A673 (cell line): ENCODE results near the gene AKIRIN1. TPM values are rescaled to one million over a fixed set of nuclear protein-coding genes. Genes with fewer than 3 reads are reported as not detected.

Experiments
- BruUV-seq: library from RNA; stranded (reverse); fragments of 400-500 nt; replicated peaks from 2 replicates; lab custom pipeline; 2021; lab: Mats Ljungman, UMichigan
- CTCF ChIA-PET: fragments of 300-600 bp; sonication (Branson Sonifier 250); formaldehyde crosslinking; loops from one replicate; lab custom pipeline; 2022; ENCODE audit warnings: antibody characterized with exemption; lab: Charles Lee
- POLR2A ChIA-PET: fragments of 300-600 bp; sonication (Branson Sonifier 250); formaldehyde crosslinking; loops from one replicate; lab custom pipeline; 2022; ENCODE audit warnings: antibody characterized with exemption; ENCODE audit not compliant: low non-redundant PET; lab: Charles Lee
- DNase-seq: peaks from one replicate; pipeline ENCODE4 v3.0.0-alpha.2; 2015; ENCODE audit warnings: low spot score
- H3K27ac ChIP-seq: fragments of 200-600 bp; sonication (generic); 2 replicates; pipeline ENCODE4 v1.5.1; 2016; ENCODE audit warnings: mixed run types, low read depth, mild to moderate bottlenecking, mixed read lengths, antibody characterized with exemption, low read length; ENCODE audit not compliant: poor library complexity, severe bottlenecking
- H3K27me3 ChIP-seq: fragments of 200-600 bp; sonication (generic); replicated peaks from 2 replicates; pipeline ENCODE4 v1.6.1; 2017; ENCODE audit warnings: mixed run types, low read depth, mild to moderate bottlenecking, mixed read lengths, antibody characterized with exemption, low read length; ENCODE audit not compliant: insufficient read depth, poor library complexity
- H3K36me3 ChIP-seq: fragments of 200-600 bp; sonication (generic); 2 replicates; pipeline ENCODE4 v1.6.1; 2016; ENCODE audit warnings: mixed run types, mild to moderate bottlenecking, mixed read lengths, antibody characterized with exemption, low read length; ENCODE audit not compliant: insufficient read depth, poor library complexity, severe bottlenecking
- H3K4me1 ChIP-seq: fragments of 200-600 bp; sonication (generic); 2 replicates; pipeline ENCODE4 v1.6.1; 2017; ENCODE audit warnings: mixed run types, mild to moderate bottlenecking, mixed read lengths, antibody characterized with exemption, low read length; ENCODE audit not compliant: insufficient read depth, poor library complexity, severe bottlenecking
- H3K4me3 ChIP-seq: fragments of 200-600 bp; sonication (generic); 2 replicates; pipeline ENCODE4 v1.5.1; 2016; ENCODE audit warnings: low read depth, mixed run types, mild to moderate bottlenecking, mixed read lengths, low read length; ENCODE audit not compliant: poor library complexity, severe bottlenecking
- H3K9me3 ChIP-seq: fragments of 200-600 bp; sonication (generic); 2 replicates; pipeline ENCODE4 v1.6.1; 2016; ENCODE audit warnings: mixed run types, low read depth, mild to moderate bottlenecking, mixed read lengths, antibody characterized with exemption, low read length; ENCODE audit not compliant: poor library complexity, severe bottlenecking
- EZH2 ChIP-seq: fragments of 200-600 bp; sonication (generic); IDR thresholded peaks from 2 replicates; pipeline ENCODE4 v1.6.1; 2017; ENCODE audit warnings: borderline replicate concordance, low read depth, mild to moderate bottlenecking, mixed read lengths, antibody characterized with exemption, low read length; ENCODE audit not compliant: poor library complexity, severe bottlenecking
- intact Hi-C: fragments of 100-400 bp; cut with micrococcal nuclease; formaldehyde crosslinking; loops from one replicate; pipeline ENCODE4 v1.10.0; 2022; ENCODE audit not compliant: unreplicated experiment
- total RNA-seq: library from RNA; stranded (reverse); gene quantifications from 2 replicates; pipeline ENCODE4 v1.2.3, GENCODE V29; 2021
- TF ChIP-seq, protein P1 (sequence below): fragments of 300-800, 200-600 bp; sonication (generic); conservative IDR thresholded peaks from 2 replicates; pipeline ENCODE4 v1.5.1; 2017; ENCODE audit warnings: low read depth, mild to moderate bottlenecking, antibody characterized with exemption, low read length, moderate library complexity, mixed read lengths

Gene AKIRIN1
- total RNA-seq, 1 experiment from 2014 or later, result 87.0 TPM

DNA sequence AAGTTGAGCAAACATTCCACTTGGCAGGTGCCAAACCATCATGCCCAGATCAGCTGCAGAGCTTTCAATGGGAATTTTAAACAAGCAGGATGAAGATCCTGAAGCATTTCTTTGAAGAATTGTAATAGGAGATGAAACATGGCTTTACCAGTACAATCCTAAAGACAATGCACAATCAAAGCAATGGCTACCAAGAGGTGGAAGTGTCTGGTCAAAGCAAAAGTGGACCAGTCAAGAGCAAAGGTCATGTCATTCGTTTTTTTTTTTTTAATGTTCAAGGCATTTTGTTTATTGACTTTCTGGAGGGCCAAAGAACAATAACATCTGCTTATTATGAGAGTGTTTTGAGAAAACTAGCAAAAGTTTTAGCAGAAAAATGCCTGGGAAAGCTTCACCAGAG is 32.1 kb downstream of the AKIRIN1 start:
- Histone ChIP-seq H3K27ac (no peak overlapping the region), H3K9me3 (no peaks in the 10 kb centered on the region), H3K27me3 (no peaks in the 10 kb centered on the region), H3K4me3 (no peak overlapping the region), H3K4me1 (peaks cover 12% of the 10 kb centered on the region), H3K36me3 (no peaks in the 10 kb centered on the region)
- DNase-seq, result no peak
- ChIA-PET CTCF (no interaction called here), POLR2A (no interaction called here)
- no peak for TF ChIP-seq EZH2
- BruUV-seq, result no TSS peak
- intact Hi-C loops, result no loop called here

DNA sequence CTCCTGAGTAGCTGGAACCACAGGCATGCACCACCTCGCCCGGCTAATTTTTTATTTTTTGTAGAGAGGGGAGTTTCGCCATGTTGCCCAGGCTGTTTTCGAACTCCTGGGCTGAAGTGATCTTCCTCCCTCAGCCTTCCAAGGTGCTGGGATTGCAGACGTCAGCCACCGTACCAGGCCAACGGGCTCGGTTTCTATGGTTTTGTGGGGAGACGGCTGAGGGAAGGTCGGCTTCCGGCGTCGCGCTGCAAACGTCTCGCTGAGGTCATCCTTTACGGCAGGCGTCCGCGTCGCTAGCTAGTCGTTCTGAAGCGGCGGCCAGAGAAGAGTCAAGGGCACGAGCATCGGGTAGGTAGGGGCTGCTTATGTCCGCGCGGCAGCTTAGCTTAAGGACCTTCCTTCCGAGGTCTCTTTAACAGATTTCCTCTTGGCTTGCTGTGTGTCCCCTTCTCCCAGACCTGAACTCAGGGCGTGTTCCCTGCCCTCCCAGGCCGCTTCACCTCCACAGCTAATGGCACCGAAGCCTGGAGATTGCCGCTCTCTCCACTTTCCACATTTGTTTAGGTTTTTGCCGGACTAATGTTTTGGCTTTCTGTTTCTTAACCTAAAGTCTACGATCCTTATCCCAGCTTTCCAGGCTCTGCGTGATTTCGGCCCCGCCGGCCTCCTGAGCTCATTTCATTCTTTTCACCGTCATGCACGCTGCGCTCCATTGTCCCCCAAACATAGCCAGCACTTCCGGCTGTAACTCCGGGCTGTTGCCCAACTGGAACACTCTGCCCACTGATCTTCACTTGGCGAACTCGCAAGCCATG is 35.2 kb downstream of the AKIRIN1 start, which contains the start of gene NDUFS5:
NDUFS5 (plus strand) TSS at position 300 of the 815 bp plus-strand sequence. CDS start 2,375 bp downstream, outside the sequence.
- H3K4me3 ChIP-seq, result peak within 1 kb of the TSS; percentile 70
- intact Hi-C loops, result no loop called here
- ChIA-PET CTCF (interaction anchor here (0.6 kb wide), 1 partner anchor 1512 kb away, joined by 8 read pairs; the partner anchor contains the start of gene MEAF6), POLR2A (no interaction called here)
- no peaks in the 10 kb centered on the region for H3K27me3 ChIP-seq
- H3K4me1 ChIP-seq, result peaks cover 12% of the 10 kb centered on the region
- peak within 1 kb of the TSS; percentile 81 for H3K27ac ChIP-seq
- no peaks in the 10 kb centered on the region for H3K9me3 ChIP-seq
- DNase-seq, result peak; percentile 94
- TF ChIP-seq EZH2, result no peak
- TF ChIP-seq, protein P1, sequence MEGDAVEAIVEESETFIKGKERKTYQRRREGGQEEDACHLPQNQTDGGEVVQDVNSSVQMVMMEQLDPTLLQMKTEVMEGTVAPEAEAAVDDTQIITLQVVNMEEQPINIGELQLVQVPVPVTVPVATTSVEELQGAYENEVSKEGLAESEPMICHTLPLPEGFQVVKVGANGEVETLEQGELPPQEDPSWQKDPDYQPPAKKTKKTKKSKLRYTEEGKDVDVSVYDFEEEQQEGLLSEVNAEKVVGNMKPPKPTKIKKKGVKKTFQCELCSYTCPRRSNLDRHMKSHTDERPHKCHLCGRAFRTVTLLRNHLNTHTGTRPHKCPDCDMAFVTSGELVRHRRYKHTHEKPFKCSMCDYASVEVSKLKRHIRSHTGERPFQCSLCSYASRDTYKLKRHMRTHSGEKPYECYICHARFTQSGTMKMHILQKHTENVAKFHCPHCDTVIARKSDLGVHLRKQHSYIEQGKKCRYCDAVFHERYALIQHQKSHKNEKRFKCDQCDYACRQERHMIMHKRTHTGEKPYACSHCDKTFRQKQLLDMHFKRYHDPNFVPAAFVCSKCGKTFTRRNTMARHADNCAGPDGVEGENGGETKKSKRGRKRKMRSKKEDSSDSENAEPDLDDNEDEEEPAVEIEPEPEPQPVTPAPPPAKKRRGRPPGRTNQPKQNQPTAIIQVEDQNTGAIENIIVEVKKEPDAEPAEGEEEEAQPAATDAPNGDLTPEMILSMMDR, result no peak
- TSS peak; percentile 72 for BruUV-seq
- H3K36me3 ChIP-seq, result peaks cover 25% of the 10 kb centered on the region

DNA sequence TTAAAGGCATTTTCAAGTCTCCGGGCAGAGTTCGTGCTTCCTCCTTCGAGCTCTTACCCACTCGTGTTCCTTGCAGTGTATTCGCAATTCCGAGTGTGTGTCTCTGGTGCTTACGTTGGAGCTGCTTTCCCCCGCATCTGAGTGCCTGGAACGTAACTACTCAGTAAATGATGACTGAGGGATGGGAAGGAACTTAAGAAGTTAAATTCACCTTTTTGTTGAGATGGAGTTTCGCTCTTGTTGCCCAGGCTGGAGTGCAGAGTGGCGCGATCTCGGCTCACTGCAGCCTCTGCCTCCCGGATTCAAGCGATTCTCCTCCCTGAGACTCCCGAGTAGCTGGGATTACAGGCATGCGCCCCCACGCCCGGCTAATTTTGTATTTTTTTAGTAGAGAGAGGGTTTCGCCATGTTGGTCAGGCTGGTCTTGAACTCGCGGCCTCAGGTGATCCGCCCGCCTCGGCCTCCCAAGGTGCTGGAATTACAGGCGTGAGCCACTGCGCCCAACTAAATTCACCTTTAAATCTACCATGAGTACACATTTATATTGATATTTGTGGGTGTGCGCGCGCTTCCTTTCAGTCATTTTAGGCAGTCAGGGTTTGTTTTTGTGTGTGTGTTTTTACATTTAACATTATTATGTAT is 35.9 kb downstream of the AKIRIN1 start:
- intact Hi-C loops, result no loop called here
- H3K27me3 ChIP-seq, result no peaks in the 10 kb centered on the region
- no peaks in the 10 kb centered on the region for H3K9me3 ChIP-seq
- ChIA-PET CTCF (no interaction called here), POLR2A (interaction anchor here (0.5 kb wide), 1 partner anchor 15 kb away, joined by 17 read pairs; no protein-coding TSS in a partner anchor)
- H3K27ac ChIP-seq, result peak overlapping the region; percentile 81
- peaks cover 12% of the 10 kb centered on the region for H3K4me1 ChIP-seq
- no TSS peak for BruUV-seq
- peak; percentile 38 for DNase-seq
- H3K36me3 ChIP-seq, result peaks cover 32% of the 10 kb centered on the region
- H3K4me3 ChIP-seq, result peak overlapping the region; percentile 70
- TF ChIP-seq, protein P1, result no peak
- no peak for TF ChIP-seq EZH2
